ENCODE results near the gene PDZK1IP1. TPM values are rescaled to one million over a fixed set of nuclear protein-coding genes. Genes with fewer than 3 reads are reported as not detected.

PDZK1IP1 gene
- polyA plus RNA-seq, 1 donor (not counting 4 experiments of a cell fraction or from before 2014, with no cell fraction given) = 1.5 TPM

- no peak overlapping the region for H3K4me3 ChIP-seq (ENCODE audit: control insufficient read depth in 2 of 3, extremely low read depth in 1 of 3, insufficient read depth in 2 of 3, low read depth in 1 of 3, low read length in 3 of 3)
Observed at GRCh38 chr1:47174656-47175020, 15.2 kb downstream of the PDZK1IP1 start.

DNA sequence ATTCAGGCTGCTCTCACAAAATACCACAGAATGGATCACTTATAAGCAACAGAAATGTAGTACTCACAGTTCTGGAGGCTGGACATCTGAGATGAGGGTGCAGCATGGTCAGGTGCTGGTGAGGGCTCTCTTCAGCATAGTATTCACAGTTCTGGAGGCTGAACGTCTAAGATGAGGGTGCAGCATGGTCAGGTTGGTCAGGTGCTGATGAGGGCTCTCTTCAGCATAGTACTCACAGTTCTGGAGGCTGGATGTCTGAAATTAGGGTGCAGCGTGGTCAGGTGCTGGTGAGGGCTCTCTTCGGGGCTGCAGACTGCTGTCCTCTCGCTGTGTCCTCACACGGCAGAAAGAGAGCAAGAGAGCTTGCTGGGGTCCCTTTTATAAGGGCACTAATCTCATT is 17.1 kb downstream of the PDZK1IP1 start:
- Histone ChIP-seq H3K9me1 (ENCODE audit: control insufficient read depth, extremely low read depth, insufficient read depth, low read length) (no peaks in the 10 kb centered on the region), H4K20me1 (ENCODE audit: control insufficient read depth, extremely low read depth, insufficient read depth, low read length) (no peaks in the 10 kb centered on the region), H3K9me3 (ENCODE audit: control insufficient read depth, low read depth, low read length) (no peaks in the 10 kb centered on the region), H3K27me3 (ENCODE audit: control insufficient read depth, extremely low read depth, insufficient read depth, low read length) (no peaks in the 10 kb centered on the region), H3K27ac (ENCODE audit: control insufficient read depth, insufficient read depth, low read length) (no peak overlapping the region), H3K4me1 (ENCODE audit: control insufficient read depth, extremely low read depth, insufficient read depth, low read length) (peaks cover 2% of the 10 kb centered on the region), H3K9ac (ENCODE audit: control insufficient read depth, extremely low read depth, insufficient read depth, low read length) (no peak overlapping the region), H3K4me2 (ENCODE audit: control insufficient read depth, extremely low read depth, insufficient read depth, low read depth, low read length) (no peak overlapping the region), H2AFZ (ENCODE audit: control insufficient read depth, low read length) (no peak overlapping the region), H3K79me2 (ENCODE audit: control insufficient read depth, insufficient read depth, low read length) (no peaks in the 10 kb centered on the region), H3K36me3 (ENCODE audit: control insufficient read depth in 2 of 2, extremely low read depth in 1 of 2, insufficient read depth in 2 of 2, low read length in 2 of 2) (no peaks in the 10 kb centered on the region), H3K4me3 (ENCODE audit: control insufficient read depth in 2 of 3, extremely low read depth in 1 of 3, insufficient read depth in 2 of 3, low read depth in 1 of 3, low read length in 3 of 3) (no peak overlapping the region)
- TF ChIP-seq, protein P1, sequence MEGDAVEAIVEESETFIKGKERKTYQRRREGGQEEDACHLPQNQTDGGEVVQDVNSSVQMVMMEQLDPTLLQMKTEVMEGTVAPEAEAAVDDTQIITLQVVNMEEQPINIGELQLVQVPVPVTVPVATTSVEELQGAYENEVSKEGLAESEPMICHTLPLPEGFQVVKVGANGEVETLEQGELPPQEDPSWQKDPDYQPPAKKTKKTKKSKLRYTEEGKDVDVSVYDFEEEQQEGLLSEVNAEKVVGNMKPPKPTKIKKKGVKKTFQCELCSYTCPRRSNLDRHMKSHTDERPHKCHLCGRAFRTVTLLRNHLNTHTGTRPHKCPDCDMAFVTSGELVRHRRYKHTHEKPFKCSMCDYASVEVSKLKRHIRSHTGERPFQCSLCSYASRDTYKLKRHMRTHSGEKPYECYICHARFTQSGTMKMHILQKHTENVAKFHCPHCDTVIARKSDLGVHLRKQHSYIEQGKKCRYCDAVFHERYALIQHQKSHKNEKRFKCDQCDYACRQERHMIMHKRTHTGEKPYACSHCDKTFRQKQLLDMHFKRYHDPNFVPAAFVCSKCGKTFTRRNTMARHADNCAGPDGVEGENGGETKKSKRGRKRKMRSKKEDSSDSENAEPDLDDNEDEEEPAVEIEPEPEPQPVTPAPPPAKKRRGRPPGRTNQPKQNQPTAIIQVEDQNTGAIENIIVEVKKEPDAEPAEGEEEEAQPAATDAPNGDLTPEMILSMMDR (optimal IDR thresholded peaks at IDR 0.05 in 1 of 3, IDR thresholded peaks at IDR 0.05 in 1 of 3, conservative IDR thresholded peaks at IDR 0.05 in 1 of 3; ENCODE audit: extremely low read depth in 1 of 3, insufficient read depth in 2 of 3, low read length in 3 of 3) = no peak
- TF ChIP-seq EZH2 (IDR thresholded peaks at IDR 0.05; ENCODE audit: low read length) = no peak
- no peak for DNase-seq (ENCODE audit: low read depth, low spot score)
- dilution Hi-C loops (cut with MboI; ENCODE audit: extremely low pct_ligation_motif_present, low sequenced_read_pairs) = no loop called here
- FAIRE-seq = no peak

More at GRCh38 chr1:47174656-47175020, 15.2 kb downstream of the PDZK1IP1 start:
- no peaks in the 10 kb centered on the region for H4K20me1 ChIP-seq (ENCODE audit: control insufficient read depth, extremely low read depth, insufficient read depth, low read length)
- DNase-seq (ENCODE audit: low read depth, low spot score) (no peak), FAIRE-seq (no peak)
- H3K27ac ChIP-seq (ENCODE audit: control insufficient read depth, insufficient read depth, low read length) = no peak overlapping the region
- no peaks in the 10 kb centered on the region for H3K36me3 ChIP-seq (ENCODE audit: control insufficient read depth in 2 of 2, extremely low read depth in 1 of 2, insufficient read depth in 2 of 2, low read length in 2 of 2)
- no peaks in the 10 kb centered on the region for H3K9me1 ChIP-seq (ENCODE audit: control insufficient read depth, extremely low read depth, insufficient read depth, low read length)
- no peak for TF ChIP-seq EZH2 (IDR thresholded peaks at IDR 0.05; ENCODE audit: low read length)
- TF ChIP-seq, protein P1 (optimal IDR thresholded peaks at IDR 0.05 in 1 of 3, IDR thresholded peaks at IDR 0.05 in 1 of 3, conservative IDR thresholded peaks at IDR 0.05 in 1 of 3; ENCODE audit: extremely low read depth in 1 of 3, insufficient read depth in 2 of 3, low read length in 3 of 3) = no peak
- dilution Hi-C loops (cut with MboI; ENCODE audit: extremely low pct_ligation_motif_present, low sequenced_read_pairs) = no loop called here
- H3K79me2 ChIP-seq (ENCODE audit: control insufficient read depth, insufficient read depth, low read length) = no peaks in the 10 kb centered on the region
- no peak overlapping the region for H3K9ac ChIP-seq (ENCODE audit: control insufficient read depth, extremely low read depth, insufficient read depth, low read length)
- no peak overlapping the region for H3K4me2 ChIP-seq (ENCODE audit: control insufficient read depth, extremely low read depth, insufficient read depth, low read depth, low read length)
- H3K9me3 ChIP-seq (ENCODE audit: control insufficient read depth, low read depth, low read length) = no peaks in the 10 kb centered on the region
- H3K27me3 ChIP-seq (ENCODE audit: control insufficient read depth, extremely low read depth, insufficient read depth, low read length) = no peaks in the 10 kb centered on the region
- H3K4me1 ChIP-seq (ENCODE audit: control insufficient read depth, extremely low read depth, insufficient read depth, low read length) = peaks cover 6% of the 10 kb centered on the region
- no peak overlapping the region for H2AFZ ChIP-seq (ENCODE audit: control insufficient read depth, low read length)
